ENCODE measurements around the gene CCDC8. TPM values are rescaled to one million over a fixed set of nuclear protein-coding genes. Genes with fewer than 3 reads are reported as not detected.

CCDC8 gene
- total RNA-seq, 2 experiments from 2014 or later = not detected

GRCh38 chr19:46393456-46394401, 19.6 kb downstream of the CCDC8 start:
- intact Hi-C loops (cut with micrococcal nuclease) = no loop called here
- DNase-seq = no peak
- H3K4me3 Mint-ChIP-seq = no peak overlapping the region
- ChIA-PET POLR2A (no interaction called here), CTCF (interaction anchor here (0.7 to 2.8 kb wide), 3 partner anchors 25 to 113 kb away, joined by 3 to 30 read pairs (median 11); no protein-coding TSS in a partner anchor)
- H3K9me3 Mint-ChIP-seq = peaks cover 2% of the 10 kb centered on the region
- H3K27ac Mint-ChIP-seq = no peak overlapping the region
- H3K4me1 Mint-ChIP-seq (ENCODE audit: low read depth) = peaks cover 2% of the 10 kb centered on the region
- H3K36me3 Mint-ChIP-seq = peaks cover 9% of the 10 kb centered on the region
- peaks cover 3% of the 10 kb centered on the region for H3K27me3 Mint-ChIP-seq

GRCh38 chr19:46392837-46393236, 20.5 kb downstream of the CCDC8 start:
- Mint-ChIP-seq H3K36me3 (peaks cover 18% of the 10 kb centered on the region), H3K27ac (no peak overlapping the region), H3K27me3 (peaks cover 3% of the 10 kb centered on the region), H3K4me1 (ENCODE audit: low read depth) (peaks cover 2% of the 10 kb centered on the region), H3K9me3 (peaks cover 2% of the 10 kb centered on the region), H3K4me3 (no peak overlapping the region)
- CTCF ChIA-PET = no interaction called here
- no peak for DNase-seq
- intact Hi-C loops (cut with micrococcal nuclease) = no loop called here
- POLR2A ChIA-PET = no interaction called here

GRCh38 chr19:46392252-46392801, 21.0 kb downstream of the CCDC8 start:
- Mint-ChIP-seq H3K9me3 (peaks cover 2% of the 10 kb centered on the region), H3K27me3 (no peaks in the 10 kb centered on the region), H3K27ac (no peak overlapping the region), H3K4me3 (no peak overlapping the region), H3K36me3 (peaks cover 23% of the 10 kb centered on the region), H3K4me1 (ENCODE audit: low read depth) (peaks cover 2% of the 10 kb centered on the region)
- DNase-seq = no peak
- ChIA-PET POLR2A (no interaction called here), CTCF (no interaction called here)
- intact Hi-C loops (cut with micrococcal nuclease) = no loop called here

- intact Hi-C loops (cut with micrococcal nuclease) = no loop called here
- no peaks in the 10 kb centered on the region for H3K27me3 Mint-ChIP-seq
- CTCF ChIA-PET = no interaction called here
- peaks cover 2% of the 10 kb centered on the region for H3K4me1 Mint-ChIP-seq (ENCODE audit: low read depth)
- no peak overlapping the region for H3K4me3 Mint-ChIP-seq
- POLR2A ChIA-PET = no interaction called here
- H3K36me3 Mint-ChIP-seq = peaks cover 25% of the 10 kb centered on the region
- peaks cover 2% of the 10 kb centered on the region for H3K9me3 Mint-ChIP-seq
- no peak for DNase-seq
- H3K27ac Mint-ChIP-seq = no peak overlapping the region
Observed at GRCh38 chr19:46391296-46392251, 21.8 kb downstream of the CCDC8 start.

- Mint-ChIP-seq H3K36me3 (peaks cover 28% of the 10 kb centered on the region), H3K27ac (no peak overlapping the region), H3K9me3 (peaks cover 2% of the 10 kb centered on the region), H3K27me3 (no peaks in the 10 kb centered on the region), H3K4me3 (no peak overlapping the region), H3K4me1 (ENCODE audit: low read depth) (peaks cover 2% of the 10 kb centered on the region)
- ChIA-PET POLR2A (no interaction called here), CTCF (no interaction called here)
- intact Hi-C loops (cut with micrococcal nuclease) = no loop called here
- no peak for DNase-seq
Observed at GRCh38 chr19:46390866-46391265, 22.5 kb downstream of the CCDC8 start.

GRCh38 chr19:46390121-46390858, 23.1 kb downstream of the CCDC8 start:
- Mint-ChIP-seq H3K4me1 (ENCODE audit: low read depth) (peaks cover 2% of the 10 kb centered on the region), H3K9me3 (peaks cover 2% of the 10 kb centered on the region), H3K27ac (no peak overlapping the region), H3K36me3 (peaks cover 29% of the 10 kb centered on the region), H3K27me3 (no peaks in the 10 kb centered on the region), H3K4me3 (no peak overlapping the region)
- no peak for DNase-seq
- intact Hi-C loops (cut with micrococcal nuclease) = no loop called here
- ChIA-PET CTCF (no interaction called here), POLR2A (no interaction called here)

- Mint-ChIP-seq H3K9me3 (peaks cover 2% of the 10 kb centered on the region), H3K27me3 (no peaks in the 10 kb centered on the region), H3K4me1 (ENCODE audit: low read depth) (no peaks in the 10 kb centered on the region), H3K4me3 (no peak overlapping the region), H3K27ac (no peak overlapping the region), H3K36me3 (peaks cover 37% of the 10 kb centered on the region)
- intact Hi-C loops (cut with micrococcal nuclease) = no loop called here
- ChIA-PET CTCF (interaction anchor here (0.6 kb wide), 1 partner anchor 108 kb away, joined by 3 read pairs; no protein-coding TSS in a partner anchor), POLR2A (no interaction called here)
- no peak for DNase-seq
Observed at GRCh38 chr19:46388311-46389095, 24.9 kb downstream of the CCDC8 start.

- DNase-seq = no peak
- H3K27me3 Mint-ChIP-seq = no peaks in the 10 kb centered on the region
- CTCF ChIA-PET = no interaction called here
- H3K4me1 Mint-ChIP-seq (ENCODE audit: low read depth) = no peaks in the 10 kb centered on the region
- POLR2A ChIA-PET = no interaction called here
- no peak overlapping the region for H3K27ac Mint-ChIP-seq
- intact Hi-C loops (cut with micrococcal nuclease) = no loop called here
- peaks cover 2% of the 10 kb centered on the region for H3K9me3 Mint-ChIP-seq
- no peak overlapping the region for H3K4me3 Mint-ChIP-seq
- peaks cover 40% of the 10 kb centered on the region for H3K36me3 Mint-ChIP-seq
Observed at GRCh38 chr19:46387713-46388130, 25.6 kb downstream of the CCDC8 start.

GRCh38 chr19:46386996-46387712, 26.2 kb downstream of the CCDC8 start:
- H3K4me3 Mint-ChIP-seq = no peak overlapping the region
- H3K36me3 Mint-ChIP-seq = peaks cover 46% of the 10 kb centered on the region
- ChIA-PET CTCF (interaction anchor here (1.6 kb wide), 1 partner anchor 8 kb away, joined by 6 read pairs; no protein-coding TSS in a partner anchor), POLR2A (no interaction called here)
- intact Hi-C loops (cut with micrococcal nuclease) = no loop called here
- no peak overlapping the region for H3K27ac Mint-ChIP-seq
- no peaks in the 10 kb centered on the region for H3K27me3 Mint-ChIP-seq
- H3K9me3 Mint-ChIP-seq = peaks cover 2% of the 10 kb centered on the region
- DNase-seq = no peak
- no peaks in the 10 kb centered on the region for H3K4me1 Mint-ChIP-seq (ENCODE audit: low read depth)

GRCh38 chr19:46386151-46386550, 27.2 kb downstream of the CCDC8 start:
- Mint-ChIP-seq H3K27me3 (no peaks in the 10 kb centered on the region), H3K36me3 (peaks cover 48% of the 10 kb centered on the region), H3K4me1 (ENCODE audit: low read depth) (no peaks in the 10 kb centered on the region), H3K4me3 (no peak overlapping the region), H3K27ac (no peak overlapping the region), H3K9me3 (peaks cover 2% of the 10 kb centered on the region)
- intact Hi-C loops (cut with micrococcal nuclease) = no loop called here
- ChIA-PET POLR2A (no interaction called here), CTCF (interaction anchor here (1.6 kb wide), 2 partner anchors 9 to 16 kb away, joined by 4 to 6 read pairs; no protein-coding TSS in a partner anchor)
- no peak for DNase-seq

Measured in activated CD4-positive, alpha-beta memory T cell treated with anti-CD3 and anti-CD28 coated beads for 36 hours (primary cell).